Neural progenitor cell (in vitro differentiated cells): ENCODE results near the gene MN1. TPM values are rescaled to one million over a fixed set of nuclear protein-coding genes. Genes with fewer than 3 reads are reported as not detected.

Source experiments
- DNase-seq: peaks from one replicate; pipeline ENCODE4 v3.0.0-alpha.2; 2016; ENCODE audit warnings: low spot score
- H2AFZ ChIP-seq: fragments of 200-600 bp; sonication (generic); replicated peaks from 2 replicates; pipeline ENCODE4 v1.6.1; 2016; ENCODE audit warnings: antibody characterized with exemption
- H3F3A ChIP-seq: fragments of 200-600 bp; sonication (generic); 2 replicates; pipeline ENCODE4 v1.6.1; 2016; ENCODE audit warnings: antibody characterized with exemption, low read depth
- H3K27ac ChIP-seq: fragments of 200-600 bp; sonication (generic); 2 replicates; pipeline ENCODE4 v1.5.1; 2016; ENCODE audit warnings: mild to moderate bottlenecking
- H3K27me3 ChIP-seq: fragments of 200-600 bp; sonication (generic); 2 replicates; pipeline ENCODE4 v1.6.1; 2016; ENCODE audit warnings: mild to moderate bottlenecking, moderate library complexity
- H3K36me3 ChIP-seq: fragments of 200-600 bp; sonication (generic); 2 replicates; pipeline ENCODE4 v1.5.1; 2016
- H3K4me1 ChIP-seq: fragments of 200-600 bp; sonication (generic); 2 replicates; pipeline ENCODE4 v1.6.1; 2016; ENCODE audit warnings: mixed run types
- H3K4me2 ChIP-seq: fragments of 200-600 bp; sonication (generic); 2 replicates; pipeline ENCODE4 v1.6.1; 2016
- H3K4me3 ChIP-seq: fragments of 200-600 bp; sonication (generic); 2 replicates; pipeline ENCODE4 v1.5.1; 2016
- H3K79me2 ChIP-seq: fragments of 200-600 bp; sonication (generic); 2 replicates; pipeline ENCODE4 v1.6.1; 2016; ENCODE audit warnings: low read depth
- H3K9ac ChIP-seq: fragments of 200-600 bp; sonication (generic); 2 replicates; pipeline ENCODE4 v1.6.1; 2016
- H3K9me3 ChIP-seq: fragments of 200-600 bp; sonication (generic); 2 replicates; pipeline ENCODE4 v1.5.1; 2016; ENCODE audit warnings: low read depth
- H4K20me1 ChIP-seq: fragments of 200-600 bp; sonication (generic); 2 replicates; pipeline ENCODE4 v1.6.1; 2016; ENCODE audit warnings: low read depth
- H3K27ac Mint-ChIP-seq: 3 replicates; pipeline ENCODE4 v1.8.0; 2021; ENCODE audit warnings: mixed read lengths
- H3K27me3 Mint-ChIP-seq: 2 replicates; pipeline ENCODE4 v1.8.0; 2022; ENCODE audit warnings: low read depth, mild to moderate bottlenecking, inconsistent platforms, moderate library complexity, mixed read lengths; ENCODE audit not compliant: insufficient read depth
- H3K36me3 Mint-ChIP-seq: 3 replicates; pipeline ENCODE4 v1.8.0; 2021; ENCODE audit warnings: mixed read lengths
- H3K4me1 Mint-ChIP-seq: 3 replicates; pipeline ENCODE4 v1.8.0; 2021; ENCODE audit warnings: mixed read lengths
- H3K4me3 Mint-ChIP-seq: 3 replicates; pipeline ENCODE4 v1.8.0; 2021; ENCODE audit warnings: mild to moderate bottlenecking, moderate library complexity, mixed read lengths
- H3K9me3 Mint-ChIP-seq: 3 replicates; pipeline ENCODE4 v1.8.0; 2020; ENCODE audit warnings: mixed read lengths
- CTCF ChIP-seq: fragments of 200-600 bp; sonication (generic); IDR thresholded peaks from 2 replicates; pipeline ENCODE4 v1.5.1; 2017; ENCODE audit warnings: antibody characterized with exemption, mild to moderate bottlenecking
- EZH2 ChIP-seq: fragments of 200-600 bp; sonication (generic); IDR thresholded peaks from 2 replicates; pipeline ENCODE4 v1.6.1; 2017; ENCODE audit warnings: antibody characterized with exemption, mild to moderate bottlenecking, moderate library complexity
- EZH2phosphoT487 ChIP-seq: fragments of 200-600 bp; sonication (generic); IDR thresholded peaks from 2 replicates; pipeline ENCODE4 v1.6.1; 2017; ENCODE audit warnings: antibody characterized with exemption
- total RNA-seq: library from RNA; depleted of rRNA; stranded (reverse); fragments of >200 nt; gene quantifications from 2 replicates; pipeline ENCODE4 v1.2.3, GENCODE V29; 2015; ENCODE audit warnings: low replicate concordance

The MN1 gene
- total RNA-seq, 1 donor from 2014 or later = 13.3 TPM

- H3K9me3 Mint-ChIP-seq = peaks cover 3% of the 10 kb centered on the region
- H3K9ac ChIP-seq = no peak overlapping the region
- DNase-seq = no peak
- H3K27ac ChIP-seq = no peak overlapping the region
- no peak overlapping the region for H3K27ac Mint-ChIP-seq
- H3K79me2 ChIP-seq = no peaks in the 10 kb centered on the region
- TF ChIP-seq EZH2phosphoT487 (no peak), EZH2 (no peak), CTCF (no peak)
- no peak overlapping the region for H3K4me3 ChIP-seq
- peaks cover 24% of the 10 kb centered on the region for H3K27me3 Mint-ChIP-seq
- peaks cover 23% of the 10 kb centered on the region for H3K4me1 Mint-ChIP-seq
- no peak overlapping the region for H3K4me3 Mint-ChIP-seq
- peaks cover 5% of the 10 kb centered on the region for H3K4me1 ChIP-seq
- H3K9me3 ChIP-seq = no peaks in the 10 kb centered on the region
- H4K20me1 ChIP-seq = no peaks in the 10 kb centered on the region
- H2AFZ ChIP-seq = no peak overlapping the region
- no peaks in the 10 kb centered on the region for H3K27me3 ChIP-seq
- no peak overlapping the region for H3K4me2 ChIP-seq
- no peaks in the 10 kb centered on the region for H3K36me3 Mint-ChIP-seq
- peaks cover 11% of the 10 kb centered on the region for H3F3A ChIP-seq
- no peaks in the 10 kb centered on the region for H3K36me3 ChIP-seq
These were observed 14.4 kb upstream of the MN1 start for GRCh38 chr22:27815826-27816530.

- H3K4me1 ChIP-seq = peaks cover 13% of the 10 kb centered on the region
- peaks cover 2% of the 10 kb centered on the region for H3K9me3 Mint-ChIP-seq
- H3K36me3 ChIP-seq = no peaks in the 10 kb centered on the region
- no peaks in the 10 kb centered on the region for H3K9me3 ChIP-seq
- no peaks in the 10 kb centered on the region for H3K36me3 Mint-ChIP-seq
- no peak overlapping the region for H3K27ac Mint-ChIP-seq
- no peak overlapping the region for H3K4me3 ChIP-seq
- H4K20me1 ChIP-seq = no peaks in the 10 kb centered on the region
- no peak overlapping the region for H3K9ac ChIP-seq
- peaks cover 27% of the 10 kb centered on the region for H3K4me1 Mint-ChIP-seq
- H3K4me3 Mint-ChIP-seq = no peak overlapping the region
- H3K27ac ChIP-seq = no peak overlapping the region
- H2AFZ ChIP-seq = no peak overlapping the region
- peaks cover 18% of the 10 kb centered on the region for H3F3A ChIP-seq
- H3K79me2 ChIP-seq = no peaks in the 10 kb centered on the region
- H3K27me3 Mint-ChIP-seq = peaks cover 23% of the 10 kb centered on the region
- H3K27me3 ChIP-seq = no peaks in the 10 kb centered on the region
- H3K4me2 ChIP-seq = no peak overlapping the region
- no peak for TF ChIP-seq EZH2
- TF ChIP-seq CTCF = no peak
- TF ChIP-seq EZH2phosphoT487 = no peak
- no peak for DNase-seq
These were observed 13.4 kb upstream of the MN1 start for GRCh38 chr22:27814993-27815392.

- Mint-ChIP-seq H3K36me3 (no peaks in the 10 kb centered on the region), H3K27me3 (peaks cover 26% of the 10 kb centered on the region), H3K9me3 (no peaks in the 10 kb centered on the region), H3K27ac (no peak overlapping the region), H3K4me3 (no peak overlapping the region), H3K4me1 (peaks cover 44% of the 10 kb centered on the region)
- TF ChIP-seq EZH2 = no peak
- no peak for TF ChIP-seq EZH2phosphoT487
- no peak for TF ChIP-seq CTCF
- H3K27me3 ChIP-seq = no peaks in the 10 kb centered on the region
- no peaks in the 10 kb centered on the region for H3K36me3 ChIP-seq
- no peak overlapping the region for H3K9ac ChIP-seq
- no peak overlapping the region for H3K27ac ChIP-seq
- peaks cover 21% of the 10 kb centered on the region for H3F3A ChIP-seq
- no peak overlapping the region for H3K4me3 ChIP-seq
- H4K20me1 ChIP-seq = no peaks in the 10 kb centered on the region
- no peaks in the 10 kb centered on the region for H3K79me2 ChIP-seq
- no peak overlapping the region for H3K4me2 ChIP-seq
- DNase-seq = no peak
- no peak overlapping the region for H2AFZ ChIP-seq
- H3K9me3 ChIP-seq = no peaks in the 10 kb centered on the region
- H3K4me1 ChIP-seq = peaks cover 13% of the 10 kb centered on the region
These were observed 10.2 kb upstream of the MN1 start for GRCh38 chr22:27811778-27812177.
